ENCODE data around the gene DMGDH.

The DMGDH gene

DNA sequence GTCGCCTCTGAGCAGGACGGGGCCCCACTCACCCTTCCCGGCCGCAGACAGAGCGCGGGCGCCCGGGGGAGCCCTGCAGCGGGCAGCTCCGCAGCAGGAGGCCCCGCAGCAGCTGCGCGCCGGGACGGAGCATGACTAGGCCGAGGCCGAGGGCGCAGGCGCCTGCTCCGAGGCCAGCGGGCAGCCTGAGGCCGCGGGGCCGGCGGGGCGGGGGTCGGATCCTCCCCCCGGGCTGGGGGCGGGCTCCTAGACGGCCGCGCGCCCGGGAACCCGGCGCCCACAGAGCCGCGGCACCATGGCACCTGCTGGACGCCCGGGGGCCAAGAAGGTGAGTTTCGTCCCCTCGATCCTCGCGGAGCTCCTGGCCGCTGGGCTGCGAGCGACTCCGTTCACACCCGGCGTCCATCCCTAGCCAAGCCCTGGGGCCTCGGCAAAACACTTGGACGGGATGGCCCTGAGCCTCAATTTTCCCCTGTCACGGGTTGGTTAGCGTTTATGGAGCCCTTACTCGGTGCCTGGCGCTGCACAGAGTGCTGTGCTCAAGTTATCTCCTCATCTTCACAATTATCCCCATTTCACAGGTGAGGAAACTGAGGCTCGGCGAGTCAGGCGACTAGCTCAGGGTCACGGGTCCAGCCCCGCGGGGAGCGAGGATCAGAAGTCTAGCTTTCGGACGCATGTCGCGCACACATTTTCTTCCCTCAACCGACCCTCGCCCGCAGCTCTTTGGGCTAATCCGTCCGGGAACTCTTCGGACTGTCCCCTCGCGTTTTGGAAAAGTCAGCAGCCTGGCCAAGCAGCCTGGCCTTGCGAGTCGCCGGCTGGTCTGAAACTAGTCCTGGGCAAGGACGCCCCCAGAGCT is at the start of gene DMGDH, which contains the start of gene BHMT2:
TSS of gene DMGDH (minus strand) at position 187 of the 862 bp plus-strand sequence. CDS start at position 133, 54 bp downstream.
TSS of gene BHMT2 (plus strand) at position 280 of the 862 bp plus-strand sequence. CDS start at position 296, 16 bp downstream.
- no peak for DNase-seq

DNA sequence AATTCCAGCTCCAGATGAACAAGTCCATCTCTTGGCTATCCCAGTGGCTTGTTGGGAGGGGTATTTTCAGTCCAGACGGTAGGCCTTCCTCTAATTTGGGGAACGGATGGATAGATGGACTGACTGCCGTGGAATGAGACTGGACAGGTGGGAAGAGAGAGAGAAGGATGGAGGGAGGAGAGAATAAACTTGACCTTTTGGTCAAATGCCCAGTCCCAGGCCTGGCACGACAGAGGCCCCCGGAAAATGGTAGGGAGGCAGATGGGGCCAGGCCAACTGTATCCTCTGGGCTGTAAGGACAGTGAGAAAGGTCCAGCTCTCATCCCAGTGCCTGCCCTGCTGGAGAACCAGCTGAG is 43.2 kb upstream of the DMGDH start:
- no peak for DNase-seq

DNA sequence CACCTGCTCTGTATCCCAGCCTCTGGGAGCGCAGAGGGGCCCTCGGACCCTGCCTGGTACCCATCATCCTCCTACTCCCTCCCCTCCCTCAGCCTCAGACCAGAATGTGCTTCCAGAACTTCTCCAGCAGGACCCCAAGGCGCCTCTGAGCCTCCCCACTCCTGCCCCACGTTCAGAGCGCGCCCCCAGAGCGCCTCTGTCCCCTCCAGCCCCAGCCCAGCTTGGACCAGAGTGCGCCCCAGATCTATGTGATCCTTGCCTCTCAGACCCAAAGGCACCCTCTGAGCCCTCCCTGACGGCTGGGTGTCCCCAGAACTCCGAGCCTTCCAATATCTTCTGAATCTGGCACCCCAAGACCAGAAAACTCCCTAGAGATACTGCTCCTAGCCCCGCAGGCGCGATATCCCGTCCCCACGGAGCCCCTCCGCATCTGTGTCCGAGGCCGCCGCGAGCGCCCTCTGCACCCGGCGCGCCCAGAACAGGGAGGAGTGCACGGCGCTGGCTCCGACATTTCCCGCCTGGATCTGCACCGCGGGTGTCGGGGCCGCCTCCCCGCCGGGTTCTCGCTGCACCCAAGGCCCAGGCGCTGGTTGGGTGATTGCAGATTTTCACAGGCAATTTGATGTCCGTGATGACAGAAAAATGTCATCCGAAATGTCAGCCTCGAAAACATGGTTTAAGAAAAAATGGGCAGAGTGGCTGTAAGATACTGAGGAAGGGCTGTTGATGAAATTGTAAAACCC is 42.7 kb upstream of the DMGDH start:
- peak; percentile 60 for DNase-seq

DNA sequence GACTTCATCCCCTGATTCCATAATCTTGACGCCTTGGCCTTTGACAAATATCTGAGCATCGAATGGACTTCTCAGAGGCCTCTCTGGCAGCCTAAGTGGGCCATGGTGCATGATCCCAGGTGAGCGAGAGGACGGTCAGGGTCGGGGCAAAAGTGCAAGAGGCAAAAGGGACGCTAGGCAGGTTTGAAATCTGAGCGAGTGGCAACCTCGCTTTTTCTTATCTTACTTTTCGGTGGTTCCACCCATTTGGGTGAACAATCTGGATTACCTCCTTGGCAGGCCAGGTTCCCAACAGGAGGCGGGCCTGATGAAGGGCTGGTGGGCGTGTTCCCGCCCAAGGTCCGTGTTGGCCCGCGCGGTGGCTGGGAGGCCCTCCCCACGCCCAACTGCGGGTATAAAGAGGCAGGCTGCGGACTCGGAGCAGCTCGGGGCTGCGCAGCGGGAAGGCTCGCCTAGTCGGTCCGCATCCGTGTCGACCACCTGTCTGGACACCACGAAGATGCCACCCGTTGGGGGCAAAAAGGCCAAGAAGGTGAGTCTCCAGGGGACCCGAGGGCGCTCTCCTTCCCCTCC is 42.0 kb upstream of the DMGDH start, which contains the start of gene BHMT:
TSS of gene BHMT (plus strand) at position 423 of the 573 bp plus-strand sequence. CDS start at position 500, 77 bp downstream.
- DNase-seq = peak; percentile 54

DNA sequence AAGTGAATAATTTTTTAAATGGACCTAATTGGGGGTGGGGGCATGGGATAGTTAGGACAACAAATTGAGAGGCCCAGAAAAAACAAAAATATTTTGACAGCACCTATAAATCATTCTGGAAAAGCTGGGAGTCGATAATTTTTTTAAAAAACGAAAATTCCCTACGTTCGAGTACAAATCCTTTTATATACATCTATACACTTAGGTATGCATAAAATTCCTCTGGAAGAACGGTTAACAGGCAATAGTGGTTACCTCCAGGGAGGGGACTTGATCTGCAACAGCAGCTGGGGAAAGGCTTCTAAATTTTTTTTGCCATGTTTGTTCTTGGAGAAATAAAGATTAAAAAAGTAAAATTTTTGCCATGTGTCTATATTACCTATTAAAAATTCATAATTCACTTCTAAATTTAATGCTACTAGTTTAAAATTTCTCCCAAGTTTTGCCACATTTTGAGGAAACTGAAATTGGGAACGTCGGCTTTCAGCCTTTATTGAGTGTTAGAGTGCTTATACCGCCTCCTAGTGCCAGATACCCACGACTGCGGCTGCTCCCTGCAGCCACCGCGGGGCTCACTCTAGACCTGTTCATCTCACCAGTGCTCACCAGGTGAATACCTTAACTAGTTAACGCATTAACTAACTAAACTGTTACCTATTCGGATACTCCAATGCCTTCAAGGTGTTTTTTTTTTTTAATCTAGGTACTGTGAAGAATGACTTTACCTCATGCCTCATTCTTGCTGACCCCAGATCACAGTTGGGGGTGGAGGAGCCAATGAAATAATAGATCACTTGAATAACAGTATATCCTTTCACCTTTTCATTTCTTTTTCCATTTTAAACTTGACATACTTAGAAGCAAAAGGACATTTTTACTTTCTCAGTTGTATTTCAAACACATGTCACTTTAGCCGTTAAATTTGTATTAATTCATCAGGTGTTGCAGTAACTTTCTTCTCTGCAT is 40.3 kb upstream of the DMGDH start:
- peak; percentile 67 for DNase-seq

DNA sequence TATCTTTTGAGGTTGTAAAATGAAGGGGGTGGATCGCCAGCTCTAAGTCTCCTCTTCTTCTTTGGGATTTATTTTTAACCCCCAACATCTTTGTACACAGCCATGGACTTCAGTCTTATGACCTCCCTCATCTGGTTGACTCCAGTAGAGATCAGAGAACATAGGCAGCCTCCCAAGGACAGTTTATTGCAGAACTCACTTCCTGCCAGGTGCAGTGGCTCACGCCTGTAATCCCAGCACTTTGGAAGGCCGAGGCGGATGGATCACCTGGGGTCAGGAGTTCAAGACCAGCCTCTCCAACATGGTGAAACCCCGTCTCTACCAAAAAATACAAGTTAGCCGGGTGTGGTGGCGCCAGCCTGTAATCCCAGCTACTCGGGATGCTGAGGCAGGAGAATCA is 39.3 kb upstream of the DMGDH start:
- no peak for DNase-seq

DNA sequence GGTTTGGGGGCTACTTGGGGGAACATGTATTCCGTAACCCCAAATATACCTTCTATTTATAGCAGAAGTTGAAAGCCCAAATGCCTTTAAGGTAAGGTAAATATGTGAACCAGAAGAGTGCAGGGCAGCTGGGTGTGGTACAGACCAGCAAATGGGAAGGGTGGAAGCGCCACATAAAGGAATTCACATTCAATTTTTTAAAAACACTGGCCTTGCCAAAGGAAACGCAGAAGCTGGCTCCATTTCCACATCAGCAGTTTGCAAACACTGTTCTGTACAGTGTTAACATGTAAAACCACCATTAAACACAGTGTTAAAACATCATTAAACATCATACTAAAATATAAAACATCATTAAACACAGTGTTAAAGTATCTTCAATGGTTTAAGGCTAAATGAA is 38.6 kb upstream of the DMGDH start:
- no peak for DNase-seq

DNA sequence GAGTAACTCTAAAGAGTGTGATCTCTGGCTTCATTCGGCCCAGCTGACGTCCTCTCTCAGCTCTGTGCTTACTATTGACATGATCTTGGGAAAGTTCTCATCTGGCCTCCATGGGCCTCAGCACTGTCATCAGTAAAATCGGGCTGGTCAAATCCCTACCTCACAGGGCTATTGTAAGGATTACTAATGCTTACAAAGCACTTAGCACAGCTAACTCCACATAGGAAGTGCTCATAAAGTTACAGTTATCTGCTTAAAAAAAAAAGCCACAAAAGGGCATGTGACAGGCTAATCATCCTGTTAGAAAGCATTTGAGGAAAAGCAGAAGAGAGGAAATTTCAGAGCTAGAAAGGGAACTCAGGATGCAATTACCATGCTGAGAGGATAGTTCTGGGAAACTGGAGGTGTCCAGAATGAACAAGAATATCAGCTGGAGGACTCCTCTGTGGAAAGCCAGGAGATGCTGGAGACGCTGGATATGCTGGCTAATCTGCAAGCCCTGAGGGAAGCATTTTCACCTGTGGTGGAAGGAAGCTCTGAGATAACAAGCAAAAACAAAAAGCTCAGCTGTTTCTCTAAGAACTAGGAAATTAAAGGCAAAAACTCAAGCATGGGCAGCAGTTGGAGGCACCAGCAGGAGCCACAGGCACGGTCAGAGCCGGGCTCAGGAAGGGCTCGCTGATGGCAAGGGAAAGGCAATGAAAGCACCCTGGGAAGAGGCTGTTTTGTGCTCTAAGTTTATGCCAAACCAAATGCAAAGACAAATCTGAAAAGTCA is 37.7 kb upstream of the DMGDH start:
- peak; percentile 69 for DNase-seq

DNA sequence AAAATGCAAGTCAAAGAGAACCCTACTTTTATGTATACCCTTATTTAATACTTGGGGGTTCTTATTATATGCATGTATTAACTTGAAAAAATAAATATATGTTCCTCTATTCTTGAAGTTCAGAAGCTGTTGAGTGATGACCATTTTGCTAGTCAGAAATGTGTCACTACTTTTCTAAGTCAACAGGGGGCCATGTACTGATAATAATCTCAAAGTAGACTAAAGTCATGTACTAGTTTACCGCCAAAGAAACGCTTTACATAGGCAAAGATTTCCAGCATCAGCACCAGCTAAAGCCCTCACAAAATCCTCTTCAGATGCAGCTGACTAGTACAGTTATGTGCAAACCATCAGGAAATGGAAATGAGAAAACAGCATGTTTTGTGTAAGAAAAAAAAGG is 36.4 kb upstream of the DMGDH start:
- no peak for DNase-seq

DNA sequence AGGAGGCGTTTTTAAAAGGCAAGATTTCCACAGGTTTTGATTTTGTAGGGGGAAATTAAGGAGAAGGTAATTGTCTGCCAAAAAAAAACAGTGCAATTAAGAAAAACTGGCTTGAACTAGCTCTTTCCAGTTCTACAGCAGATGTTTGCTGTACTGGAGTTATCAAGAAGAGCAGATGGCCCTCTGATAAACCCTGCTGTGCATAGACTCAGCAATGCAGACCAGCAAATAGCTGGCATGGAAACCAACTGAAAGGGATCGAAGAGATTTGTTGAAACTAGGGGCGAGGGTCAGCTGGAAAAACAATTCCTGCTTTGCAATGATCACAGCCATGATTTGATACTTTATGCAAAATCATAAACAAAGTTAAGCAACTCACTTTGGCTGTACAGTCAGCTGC is 24.3 kb upstream of the DMGDH start:
- no peak for DNase-seq

DNA sequence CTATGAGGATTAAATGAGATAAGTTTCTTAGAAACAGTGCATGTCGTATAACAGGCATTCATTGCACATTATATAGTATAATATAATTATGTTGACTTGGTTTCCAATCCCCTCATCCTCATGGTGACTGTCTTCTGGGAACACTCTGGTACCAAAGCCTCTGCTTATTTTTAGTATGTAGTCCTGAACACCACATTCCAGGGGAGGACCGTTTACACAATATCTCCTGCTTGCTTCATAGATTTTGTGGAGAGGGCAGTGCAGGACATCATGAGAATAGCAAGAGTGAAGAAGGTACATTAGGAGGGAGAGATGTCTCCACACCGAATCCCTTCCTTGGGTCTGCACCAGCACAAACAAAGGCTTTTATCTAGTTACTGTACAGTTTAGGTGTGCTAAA is 21.6 kb upstream of the DMGDH start:
- DNase-seq = no peak

DNA sequence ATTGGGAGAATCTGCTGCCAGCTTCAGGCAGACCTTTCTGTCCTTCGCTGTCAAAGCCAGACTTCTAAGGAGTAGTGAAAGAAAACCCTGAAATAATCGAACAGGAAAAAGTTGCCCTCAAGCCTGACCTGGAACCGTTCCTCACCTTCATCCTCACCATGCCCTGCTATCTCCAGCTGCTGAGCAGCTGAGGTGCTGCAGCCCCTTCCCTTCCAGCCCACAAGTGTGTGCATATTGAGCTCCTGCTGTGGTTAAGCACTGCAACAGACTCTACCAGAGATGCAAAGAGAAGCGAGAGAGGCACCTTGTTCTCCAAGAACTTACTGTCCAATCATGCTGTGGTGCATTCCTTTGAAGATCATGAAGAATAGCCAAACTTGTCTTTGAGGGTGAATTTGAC is 19.0 kb upstream of the DMGDH start:
- no peak for DNase-seq

DNA sequence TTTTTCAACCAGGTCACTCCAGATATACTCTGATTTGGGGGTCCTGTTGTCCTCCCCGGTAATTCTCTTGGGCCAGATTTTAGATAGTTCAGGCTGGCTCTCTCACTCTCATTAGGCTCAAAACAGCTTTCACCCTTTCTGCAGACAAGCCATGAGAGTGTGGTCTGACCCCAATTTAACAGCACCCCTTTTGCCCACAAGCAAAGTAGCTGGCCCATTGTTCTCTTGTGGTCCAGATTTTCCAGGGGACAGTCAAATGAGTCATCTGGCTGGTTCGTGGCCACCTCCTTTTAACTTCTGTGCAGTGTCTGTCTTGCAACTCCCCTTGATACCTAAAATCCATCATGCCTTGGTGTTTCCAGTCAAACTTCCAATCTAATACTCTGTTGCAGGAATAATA is 16.6 kb upstream of the DMGDH start:
- DNase-seq = no peak

DNA sequence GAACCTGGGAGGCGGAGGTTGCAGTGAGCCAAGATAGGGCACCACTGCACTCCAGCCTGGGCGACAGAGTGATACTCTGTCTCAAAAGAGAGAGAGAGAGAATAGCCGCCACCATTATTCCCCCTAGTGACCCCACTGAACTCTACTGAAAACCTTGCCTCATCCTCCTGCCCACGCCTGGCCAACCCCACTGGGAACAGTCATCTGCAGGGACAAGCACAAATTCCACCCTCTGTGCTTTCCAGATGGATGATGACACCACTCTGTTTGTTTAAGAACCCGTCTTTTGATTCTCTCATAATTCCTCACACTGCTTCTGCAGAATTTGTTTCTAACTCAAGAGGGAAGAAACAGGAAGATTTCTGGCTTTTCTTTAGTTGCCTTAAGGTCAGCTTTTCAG is 12.3 kb upstream of the DMGDH start:
- DNase-seq = no peak

DNA sequence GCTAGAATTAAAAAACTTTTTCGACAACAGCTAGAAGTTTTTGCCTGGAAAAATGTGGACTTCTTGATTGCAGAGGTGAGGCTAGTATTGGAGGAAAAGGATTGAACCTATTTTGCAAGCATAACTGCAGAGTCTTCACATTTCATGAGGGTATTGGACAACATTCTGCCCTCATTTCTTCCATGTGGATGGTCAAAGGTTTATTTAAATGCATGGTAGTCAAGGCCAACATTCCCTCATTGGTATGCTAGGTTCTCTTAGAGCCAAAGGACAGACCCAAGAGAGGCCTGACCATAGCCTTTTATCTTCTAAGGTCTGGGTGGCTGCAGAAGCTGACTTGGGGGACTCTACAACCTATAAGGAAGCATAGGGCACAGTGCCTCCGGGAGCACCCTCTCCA is 11.3 kb upstream of the DMGDH start:
- no peak for DNase-seq

DNA sequence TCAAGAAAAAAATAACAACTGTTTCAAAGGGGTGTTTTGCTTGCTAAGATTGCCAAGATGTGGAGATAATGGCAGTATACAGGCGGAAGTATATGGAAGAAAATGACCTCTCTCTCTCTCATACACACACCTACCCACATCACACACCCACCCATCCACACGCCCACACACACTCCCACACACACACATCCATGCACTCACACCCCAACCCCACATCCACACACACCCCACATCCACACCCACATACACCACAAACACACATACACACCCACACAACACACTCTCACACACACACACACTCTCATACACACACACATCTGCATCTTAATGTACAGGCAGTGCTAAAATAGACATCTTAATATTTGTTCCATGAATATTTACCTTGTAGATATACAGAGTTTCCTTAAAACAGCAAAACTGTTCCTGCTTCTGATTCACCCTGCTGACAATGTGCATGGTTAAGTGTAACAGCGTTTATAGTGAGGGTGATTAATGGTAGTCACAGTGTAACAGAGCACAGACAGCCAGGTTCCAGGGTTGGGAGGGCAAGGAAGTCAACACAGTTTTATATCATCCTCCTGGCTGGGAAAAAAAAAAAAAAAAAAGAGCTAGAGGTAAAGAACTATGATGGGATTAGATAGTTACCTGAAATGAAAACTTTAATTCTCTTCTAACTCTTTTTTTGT is 8.3 kb upstream of the DMGDH start:
- DNase-seq = no peak

DNA sequence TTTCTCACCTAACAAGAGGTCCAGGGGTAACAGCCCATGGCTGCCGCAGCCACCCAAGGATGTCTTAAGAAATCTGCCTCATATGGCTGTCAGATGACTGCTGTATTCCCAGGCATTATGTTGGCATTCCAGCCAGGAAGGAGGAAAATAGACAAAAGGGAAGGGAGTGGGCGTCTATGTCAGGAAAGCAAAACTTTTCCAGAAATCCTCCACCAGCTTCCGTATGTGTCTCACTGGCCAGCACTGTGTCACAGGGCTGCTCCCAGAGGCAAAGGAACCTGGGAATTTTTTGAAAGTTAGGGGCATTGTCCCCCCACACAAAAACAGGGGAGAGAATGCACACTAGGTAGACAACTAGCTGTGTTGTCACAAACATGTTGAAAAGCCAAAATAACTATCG is 7.3 kb upstream of the DMGDH start:
- DNase-seq = no peak

DNA sequence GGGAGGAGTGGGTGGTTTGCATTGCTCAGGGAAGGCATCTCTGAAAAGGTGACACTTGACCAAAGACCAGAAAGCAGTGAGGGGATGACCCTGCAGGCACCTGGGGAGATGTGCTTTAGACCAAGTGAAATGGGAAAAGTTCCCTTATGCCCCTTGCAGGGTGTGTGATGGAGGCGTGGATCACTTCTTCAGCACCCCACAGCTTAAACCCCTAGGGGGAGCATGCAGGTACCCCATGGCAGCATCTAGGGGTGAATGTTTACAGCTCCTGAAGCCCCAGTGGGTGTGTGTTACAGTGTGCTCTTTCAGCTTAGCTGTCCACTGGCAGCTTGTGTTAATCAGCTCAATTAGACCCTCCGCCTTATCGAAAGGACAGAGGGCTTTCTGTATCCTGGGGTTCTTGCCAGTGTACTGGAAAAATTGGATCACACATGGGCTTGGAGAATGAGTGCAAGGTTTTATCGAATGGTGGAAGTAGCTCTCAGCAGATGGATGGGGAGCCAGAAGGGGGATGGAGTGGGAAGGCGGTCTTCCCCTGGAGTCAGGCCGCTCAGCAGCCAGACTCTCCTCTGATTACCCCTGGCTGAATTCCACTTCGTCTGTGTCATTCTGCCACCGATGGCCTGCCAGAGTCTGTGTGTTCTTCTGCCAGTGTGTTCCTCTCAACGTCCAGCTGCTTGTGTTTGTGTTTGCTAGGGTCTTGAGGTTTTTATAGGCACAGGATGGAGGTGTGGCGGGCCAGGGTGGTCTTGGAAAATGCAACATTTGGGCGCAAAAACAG is 6.4 kb upstream of the DMGDH start:
- DNase-seq = no peak

DNA sequence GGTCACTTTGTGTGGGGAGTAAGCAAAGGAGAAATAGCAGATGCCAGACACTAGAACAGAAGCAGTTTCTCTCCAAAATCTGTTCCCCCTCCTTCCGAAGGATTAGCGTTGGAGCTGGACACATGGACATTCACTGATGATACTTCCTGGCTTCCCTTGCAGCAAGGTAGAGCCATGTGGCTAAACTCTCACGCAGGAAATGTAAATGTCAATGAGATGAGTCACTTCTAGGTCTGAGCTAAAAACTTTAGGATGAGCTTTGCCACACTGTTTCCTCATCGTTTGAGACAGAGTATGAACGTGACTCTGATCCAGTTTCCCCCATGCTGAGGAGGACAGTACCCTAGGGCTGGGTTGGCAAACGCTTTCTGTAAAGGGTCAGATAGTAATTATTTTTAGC is 5.2 kb upstream of the DMGDH start:
- no peak for DNase-seq

DNA sequence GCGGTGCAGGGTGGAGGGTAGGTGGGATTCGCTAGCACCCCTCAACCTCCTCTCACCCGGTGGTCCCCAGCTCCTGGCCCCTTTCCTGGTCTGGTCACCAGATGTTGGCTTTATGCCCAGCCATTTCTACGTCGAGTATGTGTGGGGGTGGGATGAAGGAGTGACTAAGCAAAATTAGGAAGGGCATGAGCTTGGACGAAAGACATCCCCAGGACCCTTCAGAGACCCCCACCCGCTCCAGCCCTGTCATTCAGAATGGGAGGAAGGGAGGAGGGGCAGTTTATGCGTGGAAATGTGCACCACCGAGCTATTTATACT is 835 bp upstream of the DMGDH start:
- DNase-seq = no peak

All from islet precursor cell (in vitro differentiated cells).